Fibroblast of lung (primary cell): ENCODE measurements around the gene PPIL3. TPM values are rescaled to one million over a fixed set of nuclear protein-coding genes. Genes with fewer than 3 reads are reported as not detected.

Source experiments
- DNase-seq, 2 donors: peaks; one replicate each; pipeline versions ENCODE4 v3.0.0 to v3.0.0-alpha.2; 2010; ENCODE audit warnings: low read depth in 2 of 2
- H2AFZ ChIP-seq: 2 replicates; pipeline ENCODE4 v1.5.1; 2012; ENCODE audit warnings: low read length, control low read depth, inconsistent platforms
- H3K27ac ChIP-seq: 2 replicates; pipeline ENCODE4 v1.5.1; 2011; ENCODE audit warnings: low read length, control low read depth; ENCODE audit not compliant: insufficient read depth
- H3K27me3 ChIP-seq: 2 replicates; pipeline ENCODE4 v1.5.1; 2011; ENCODE audit warnings: mild to moderate bottlenecking, low read length; ENCODE audit not compliant: control insufficient read depth, insufficient read depth
- H3K36me3 ChIP-seq: 2 replicates; pipeline ENCODE4 v1.5.1; 2011; ENCODE audit warnings: low read length; ENCODE audit not compliant: control insufficient read depth, insufficient read depth
- H3K4me1 ChIP-seq: 2 replicates; pipeline ENCODE4 v1.5.1; 2011; ENCODE audit warnings: low read length; ENCODE audit not compliant: control insufficient read depth, insufficient read depth; ENCODE audit errors: extremely low read depth
- H3K4me2 ChIP-seq: 2 replicates; pipeline ENCODE4 v1.5.1; 2011; ENCODE audit warnings: low read length, control low read depth; ENCODE audit not compliant: insufficient read depth; ENCODE audit errors: extremely low read depth
- H3K4me3 ChIP-seq, 4 experiments: fragments of 200-600 bp in 1 of 4; sonication (generic) in 1 of 4; replicated peaks in 1 of 4; 2 replicates each; pipeline ENCODE4 v1.5.1; 2011 to 2016; ENCODE audit warnings: low read length in 4 of 4, low read depth in 3 of 4, mild to moderate bottlenecking in 3 of 4, control low read depth in 2 of 4, inconsistent platforms in 1 of 4, mixed read lengths in 1 of 4; ENCODE audit not compliant: insufficient read depth in 1 of 4; ENCODE audit errors: control extremely low read depth in 1 of 4
- H3K79me2 ChIP-seq: 2 replicates; pipeline ENCODE4 v1.5.1; 2012; ENCODE audit warnings: mild to moderate bottlenecking, low read length, inconsistent platforms; ENCODE audit not compliant: control insufficient read depth, insufficient read depth
- H3K9ac ChIP-seq: 2 replicates; pipeline ENCODE4 v1.5.1; 2011; ENCODE audit warnings: mild to moderate bottlenecking, low read length, control low read depth; ENCODE audit not compliant: insufficient read depth
- H3K9me3 ChIP-seq: 2 replicates; pipeline ENCODE4 v1.5.1; 2012; ENCODE audit warnings: low read depth, low read length; ENCODE audit not compliant: control insufficient read depth, insufficient read depth
- H4K20me1 ChIP-seq: 2 replicates; pipeline ENCODE4 v1.5.1; 2011; ENCODE audit warnings: low read length; ENCODE audit not compliant: control insufficient read depth, insufficient read depth; ENCODE audit errors: extremely low read depth
- CTCF ChIP-seq, 2 donors: IDR thresholded peaks in 1 of 2; conservative IDR thresholded peaks in 1 of 2; 1 replicate in 1 of 2; 2 replicates in 1 of 2; pipeline ENCODE4 v1.5.1; 2011 to 2012; ENCODE audit warnings: low read length in 2 of 2, control low read depth in 1 of 2, inconsistent platforms in 1 of 2, low read depth in 1 of 2, mild to moderate bottlenecking in 1 of 2
- EZH2 ChIP-seq: IDR thresholded peaks from 2 replicates; pipeline ENCODE4 v1.5.1; 2012; ENCODE audit warnings: low read length, control low read depth, mild to moderate bottlenecking; ENCODE audit errors: missing control alignments
- polyA plus RNA-seq, 2 donors: library from polyadenylated mRNA; depleted of rRNA in 1 of 2; stranded (reverse) in 1 of 2; unstranded in 1 of 2; fragments of >200 nt; gene quantifications; 2 replicates each; pipeline ENCODE4 v1.2.1, GENCODE V29; 2011 to 2012; ENCODE audit warnings: missing spikeins in 1 of 2
- total RNA-seq: library from RNA; depleted of rRNA; stranded (reverse); fragments of >200 nt; gene quantifications from 2 replicates; pipeline ENCODE4 v1.2.1, GENCODE V29; 2014

The PPIL3 gene
- total and polyA plus RNA-seq, 2 donors (not counting 1 experiment from before 2014, with no cell fraction given) = 58.9 to 66.9 TPM

DNA sequence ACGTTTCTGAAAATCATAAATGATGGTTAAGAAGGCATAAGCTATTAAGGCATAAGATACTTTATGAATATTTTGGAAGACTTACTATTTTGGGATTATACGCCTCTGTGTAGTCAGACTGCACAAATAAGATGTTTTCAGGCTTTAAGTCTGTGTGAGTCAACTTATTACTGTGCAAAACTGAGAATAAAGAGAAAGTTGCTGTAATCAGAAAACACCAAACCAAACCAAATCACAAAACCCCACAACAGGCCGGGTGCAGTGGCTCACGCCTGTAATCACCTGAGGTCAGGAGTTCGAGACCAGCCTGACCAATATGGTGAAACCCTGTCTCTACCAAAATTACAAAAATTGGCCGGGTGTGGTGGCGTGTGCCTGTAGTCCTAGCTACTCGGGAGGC lies 32.1 kb downstream of the PPIL3 start:
- H3K9me3 ChIP-seq = no peaks in the 10 kb centered on the region
- H4K20me1 ChIP-seq = peaks cover 6% of the 10 kb centered on the region
- H3K4me1 ChIP-seq = peaks cover 4% of the 10 kb centered on the region
- no peaks in the 10 kb centered on the region for H3K27me3 ChIP-seq
- DNase-seq = no peak
- H3K27ac ChIP-seq = no peak overlapping the region
- TF ChIP-seq CTCF (conservative IDR thresholded peaks at IDR 0.05 in 1 of 2, IDR thresholded peaks at IDR 0.05 in 1 of 2; ENCODE audit: low read depth in 1 of 2, low read length in 2 of 2) (no peak), EZH2 (no peak)
- H3K9ac ChIP-seq = no peak overlapping the region
- peaks cover 24% of the 10 kb centered on the region for H3K36me3 ChIP-seq
- H3K4me3 ChIP-seq = no peak overlapping the region
- H2AFZ ChIP-seq = no peak overlapping the region
- H3K4me2 ChIP-seq = no peak overlapping the region
- peaks cover 55% of the 10 kb centered on the region for H3K79me2 ChIP-seq

- H3K4me3 ChIP-seq = no peak overlapping the region
- no peaks in the 10 kb centered on the region for H3K4me1 ChIP-seq
- peaks cover 13% of the 10 kb centered on the region for H3K79me2 ChIP-seq
- no peaks in the 10 kb centered on the region for H3K9me3 ChIP-seq
- H3K36me3 ChIP-seq = peaks cover 18% of the 10 kb centered on the region
- no peaks in the 10 kb centered on the region for H3K27me3 ChIP-seq
- TF ChIP-seq EZH2 (no peak), CTCF (conservative IDR thresholded peaks at IDR 0.05 in 1 of 2, IDR thresholded peaks at IDR 0.05 in 1 of 2; ENCODE audit: low read depth in 1 of 2, low read length in 2 of 2) (no peak)
- no peak overlapping the region for H3K4me2 ChIP-seq
- H3K27ac ChIP-seq = no peak overlapping the region
- no peak overlapping the region for H3K9ac ChIP-seq
- H4K20me1 ChIP-seq = no peaks in the 10 kb centered on the region
- no peak overlapping the region for H2AFZ ChIP-seq
- DNase-seq = no peak
Observed at GRCh38 chr2:200852605-200853004, 36.3 kb downstream of the PPIL3 start.

GRCh38 chr2:200851398-200852248 lies 37.3 kb downstream of the PPIL3 start:
- H3K4me2 ChIP-seq = no peak overlapping the region
- H3K36me3 ChIP-seq = peaks cover 14% of the 10 kb centered on the region
- no peak overlapping the region for H3K27ac ChIP-seq
- H3K4me3 ChIP-seq = no peak overlapping the region
- H3K9ac ChIP-seq = no peak overlapping the region
- no peaks in the 10 kb centered on the region for H4K20me1 ChIP-seq
- no peak for TF ChIP-seq CTCF (conservative IDR thresholded peaks at IDR 0.05 in 1 of 2, IDR thresholded peaks at IDR 0.05 in 1 of 2; ENCODE audit: low read depth in 1 of 2, low read length in 2 of 2)
- TF ChIP-seq EZH2 = no peak
- H3K9me3 ChIP-seq = no peaks in the 10 kb centered on the region
- peaks cover 3% of the 10 kb centered on the region for H3K79me2 ChIP-seq
- H3K27me3 ChIP-seq = no peaks in the 10 kb centered on the region
- no peak for DNase-seq
- no peaks in the 10 kb centered on the region for H3K4me1 ChIP-seq
- no peak overlapping the region for H2AFZ ChIP-seq
